Measurements from ENCODE around the gene CALHM6.
"Not testable (repeated sequence)": the region's sequence is repeated elsewhere in the genome, so short reads cannot be mapped to it uniquely, and the experiment has no call there.

DNA sequence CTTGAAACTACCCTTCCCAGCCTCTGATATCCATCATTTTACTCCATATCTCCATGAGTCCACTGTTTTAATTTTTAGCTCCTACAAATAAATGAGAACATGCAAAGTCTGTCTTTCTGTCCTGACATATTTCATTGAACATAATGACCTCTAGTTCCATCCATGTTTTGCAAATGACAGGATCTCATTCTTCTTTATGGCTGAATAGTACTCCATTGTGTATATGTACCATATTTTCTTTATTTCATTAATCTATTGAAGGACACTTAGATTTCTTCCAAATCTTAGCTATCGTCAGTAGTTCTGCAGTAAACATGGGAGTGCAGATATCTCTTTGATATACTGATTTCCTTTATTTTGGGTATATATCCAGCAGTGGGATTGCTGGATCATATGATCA lies 34.0 kb downstream of the CALHM6 start:
- not testable (repeated sequence) for TF ChIP-seq CTCF (conservative IDR thresholded peaks at IDR 0.05; ENCODE audit: low read depth, low read length); EZH2 (IDR thresholded peaks at IDR 0.05; ENCODE audit: borderline replicate concordance, low read depth, low read length, poor library complexity, severe bottlenecking)

Measured in A673 (cell line).